NCI-H146 treated with DMSO at 0.1 percent for 48 hours (cell line): ENCODE measurements around the gene ZNF343.
"Not testable (repeated sequence)": the region's sequence is repeated elsewhere in the genome, so short reads cannot be mapped to it uniquely, and the experiment has no call there.

Experiments used
- DNase-seq: peaks from one replicate; lab custom pipeline; 2025; ENCODE audit not compliant: unreplicated experiment; lab: John Stamatoyannopoulos, UW

The ZNF343 gene

GRCh38 chr20:2508631-2509467 lies at the start of gene ZNF343:
TSS of gene ZNF343 (minus strand) at chr20:2508915. CDS start at chr20:2493895, 15,020 bp downstream.
- peak; percentile 92 for DNase-seq

GRCh38 chr20:2557873-2558580 lies 49.3 kb upstream of the ZNF343 start:
- no peak for DNase-seq

GRCh38 chr20:2545594-2545993 lies 36.9 kb upstream of the ZNF343 start:
- DNase-seq = no peak

- no peak for DNase-seq
Measured at GRCh38 chr20:2544211-2544610, 35.5 kb upstream of the ZNF343 start.

- no peak for DNase-seq
Measured at GRCh38 chr20:2542361-2542760, 33.6 kb upstream of the ZNF343 start.

- no peak for DNase-seq
Measured at GRCh38 chr20:2541940-2542339, 33.2 kb upstream of the ZNF343 start.

GRCh38 chr20:2538931-2539720 lies 30.4 kb upstream of the ZNF343 start:
- DNase-seq = no peak

GRCh38 chr20:2538356-2538755 lies 29.6 kb upstream of the ZNF343 start:
- no peak for DNase-seq

- no peak for DNase-seq
Measured at GRCh38 chr20:2537101-2537500, 28.4 kb upstream of the ZNF343 start.

GRCh38 chr20:2536560-2536986 lies 27.9 kb upstream of the ZNF343 start, which contains the start of gene TMC2:
TSS of gene TMC2 (plus strand) at chr20:2536573. CDS start at chr20:2536622, 49 bp downstream.
- DNase-seq = no peak

GRCh38 chr20:2535711-2536559 lies 27.2 kb upstream of the ZNF343 start:
- no peak for DNase-seq

- DNase-seq = no peak
Measured at GRCh38 chr20:2533118-2533517, 24.4 kb upstream of the ZNF343 start.

- DNase-seq = no peak
Measured at GRCh38 chr20:2528671-2529271, 20.1 kb upstream of the ZNF343 start.

- DNase-seq = no peak
Measured at GRCh38 chr20:2527762-2528161, 19.0 kb upstream of the ZNF343 start.

- not testable (repeated sequence) for DNase-seq
Measured at GRCh38 chr20:2526218-2526583, 17.5 kb upstream of the ZNF343 start.

GRCh38 chr20:2524709-2525506 lies 16.2 kb upstream of the ZNF343 start:
- peak; percentile 55 for DNase-seq

GRCh38 chr20:2523919-2524708 lies 15.4 kb upstream of the ZNF343 start:
- peak; percentile 70 for DNase-seq

- not testable (repeated sequence) for DNase-seq
Measured at GRCh38 chr20:2522826-2523429, 14.2 kb upstream of the ZNF343 start.
